GM12878 (cell line): ENCODE data around the gene DPM2.

Experiments used
- BACH1 ChIP-seq: fragments of 450-650 bp; IDR thresholded peaks from 2 replicates; pipeline ENCODE4 v1.6.1; 2017; ENCODE audit warnings: mild to moderate bottlenecking, borderline replicate concordance
- FOXK2 ChIP-seq: fragments of 450-650 bp; IDR thresholded peaks from 2 replicates; pipeline ENCODE4 v1.6.1; 2017; ENCODE audit warnings: mild to moderate bottlenecking, moderate library complexity
- IRF4 ChIP-seq: IDR thresholded peaks from 2 replicates; pipeline ENCODE4 v1.6.1; 2011; ENCODE audit warnings: low read depth, low read length
- POLR2A ChIP-seq: IDR thresholded peaks from 2 replicates; pipeline ENCODE4 v1.6.1; 2011; ENCODE audit warnings: low read depth, mild to moderate bottlenecking, low read length
- SIN3A ChIP-seq: IDR thresholded peaks from 2 replicates; pipeline ENCODE4 v1.6.1; 2012; ENCODE audit warnings: low read depth, low read length, improper control_type of control experiment
- SREBF1 ChIP-seq: IDR thresholded peaks from 2 replicates; pipeline ENCODE4 v1.6.1; 2012; ENCODE audit warnings: mild to moderate bottlenecking, low read length
- TAF1 ChIP-seq: IDR thresholded peaks from 2 replicates; pipeline ENCODE4 v1.6.1; 2011; ENCODE audit warnings: mild to moderate bottlenecking, low read depth, low read length, borderline replicate concordance
- TF ChIP-seq, protein P1 (sequence below), 3 experiments: IDR thresholded peaks in 2 of 3; conservative IDR thresholded peaks in 1 of 3; 2 replicates each; pipeline ENCODE4 v1.5.1; 2011; ENCODE audit warnings: low read depth in 3 of 3, low read length in 3 of 3, mild to moderate bottlenecking in 3 of 3, control low read depth in 2 of 3, moderate library complexity in 2 of 3, inconsistent platforms in 1 of 3, mixed read lengths in 1 of 3; ENCODE audit not compliant: control insufficient read depth in 2 of 3, insufficient read depth in 1 of 3; ENCODE audit errors: extremely low read depth in 1 of 3

DNA sequence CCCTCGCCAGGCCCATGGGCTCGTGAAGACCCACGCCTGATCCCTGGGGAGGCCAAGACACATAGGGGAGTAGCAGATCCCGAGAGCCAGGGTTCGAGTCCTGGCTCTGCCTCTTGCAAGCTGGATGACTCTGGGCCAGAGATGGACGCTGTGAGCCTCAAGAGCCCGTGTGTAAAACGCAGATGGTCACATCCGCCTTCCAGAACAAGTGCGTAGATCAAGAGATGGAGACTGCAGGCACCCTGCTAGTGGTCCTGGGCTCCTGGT lies 29.1 kb downstream of the DPM2 start:
- no peak for TF ChIP-seq SIN3A
- no peak for TF ChIP-seq FOXK2
- TF ChIP-seq, protein P1, sequence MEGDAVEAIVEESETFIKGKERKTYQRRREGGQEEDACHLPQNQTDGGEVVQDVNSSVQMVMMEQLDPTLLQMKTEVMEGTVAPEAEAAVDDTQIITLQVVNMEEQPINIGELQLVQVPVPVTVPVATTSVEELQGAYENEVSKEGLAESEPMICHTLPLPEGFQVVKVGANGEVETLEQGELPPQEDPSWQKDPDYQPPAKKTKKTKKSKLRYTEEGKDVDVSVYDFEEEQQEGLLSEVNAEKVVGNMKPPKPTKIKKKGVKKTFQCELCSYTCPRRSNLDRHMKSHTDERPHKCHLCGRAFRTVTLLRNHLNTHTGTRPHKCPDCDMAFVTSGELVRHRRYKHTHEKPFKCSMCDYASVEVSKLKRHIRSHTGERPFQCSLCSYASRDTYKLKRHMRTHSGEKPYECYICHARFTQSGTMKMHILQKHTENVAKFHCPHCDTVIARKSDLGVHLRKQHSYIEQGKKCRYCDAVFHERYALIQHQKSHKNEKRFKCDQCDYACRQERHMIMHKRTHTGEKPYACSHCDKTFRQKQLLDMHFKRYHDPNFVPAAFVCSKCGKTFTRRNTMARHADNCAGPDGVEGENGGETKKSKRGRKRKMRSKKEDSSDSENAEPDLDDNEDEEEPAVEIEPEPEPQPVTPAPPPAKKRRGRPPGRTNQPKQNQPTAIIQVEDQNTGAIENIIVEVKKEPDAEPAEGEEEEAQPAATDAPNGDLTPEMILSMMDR (IDR thresholded peaks at IDR 0.05 in 2 of 3, conservative IDR thresholded peaks at IDR 0.05 in 1 of 3; ENCODE audit: control insufficient read depth in 2 of 3, extremely low read depth in 1 of 3, insufficient read depth in 1 of 3, low read depth in 3 of 3, low read length in 3 of 3): no peak
- no peak for TF ChIP-seq POLR2A
- TF ChIP-seq IRF4: no peak
- no peak for TF ChIP-seq TAF1
- no peak for TF ChIP-seq BACH1
- TF ChIP-seq SREBF1: no peak
